ENCODE results near the gene P2RY4. TPM values are rescaled to one million over a fixed set of nuclear protein-coding genes. Genes with fewer than 3 reads are reported as not detected.

Gene P2RY4
- total RNA-seq, 4 donors from 2014 or later: 0.28 to 0.79 TPM; not detected in 2

- TF ChIP-seq CTCF (IDR thresholded peaks at IDR 0.05): no peak
- DNase-seq (ENCODE audit: low spot score) (no peak), ATAC-seq (ENCODE audit: low FRiP score) (no peak)
Measured at GRCh38 chrX:70257423-70258288, 2.3 kb downstream of the P2RY4 start.

- ATAC-seq (ENCODE audit: low FRiP score) (no peak), DNase-seq (ENCODE audit: low spot score) (no peak)
- no peak for TF ChIP-seq CTCF (IDR thresholded peaks at IDR 0.05)
Measured at GRCh38 chrX:70255452-70255851, 4.6 kb downstream of the P2RY4 start.

DNA sequence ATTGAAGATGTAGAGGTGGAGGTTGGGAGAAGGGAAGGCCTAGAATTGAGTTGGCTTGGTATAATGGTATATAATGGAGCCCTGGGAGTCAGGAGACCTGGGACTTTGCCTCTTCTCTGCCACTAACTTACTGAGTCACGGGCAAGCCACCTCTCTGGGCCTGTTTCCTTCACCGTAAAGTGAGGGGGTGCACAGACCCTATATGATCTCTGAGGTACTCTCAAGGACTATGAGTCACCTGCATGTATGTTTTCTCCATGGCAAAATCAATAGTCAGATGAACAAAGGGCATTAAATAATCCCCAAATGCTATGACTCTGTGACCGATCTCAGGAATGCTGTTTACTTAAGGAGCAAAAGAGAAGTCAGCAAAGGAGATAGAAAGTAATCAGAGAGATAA lies 5.1 kb downstream of the P2RY4 start:
- ATAC-seq (ENCODE audit: low FRiP score) (no peak), DNase-seq (ENCODE audit: low spot score) (no peak)
- TF ChIP-seq CTCF (IDR thresholded peaks at IDR 0.05): no peak

- DNase-seq (ENCODE audit: low spot score) (no peak), ATAC-seq (ENCODE audit: low FRiP score) (no peak)
- TF ChIP-seq CTCF (IDR thresholded peaks at IDR 0.05): no peak
Measured at GRCh38 chrX:70254063-70254400, 6.0 kb downstream of the P2RY4 start.

DNA sequence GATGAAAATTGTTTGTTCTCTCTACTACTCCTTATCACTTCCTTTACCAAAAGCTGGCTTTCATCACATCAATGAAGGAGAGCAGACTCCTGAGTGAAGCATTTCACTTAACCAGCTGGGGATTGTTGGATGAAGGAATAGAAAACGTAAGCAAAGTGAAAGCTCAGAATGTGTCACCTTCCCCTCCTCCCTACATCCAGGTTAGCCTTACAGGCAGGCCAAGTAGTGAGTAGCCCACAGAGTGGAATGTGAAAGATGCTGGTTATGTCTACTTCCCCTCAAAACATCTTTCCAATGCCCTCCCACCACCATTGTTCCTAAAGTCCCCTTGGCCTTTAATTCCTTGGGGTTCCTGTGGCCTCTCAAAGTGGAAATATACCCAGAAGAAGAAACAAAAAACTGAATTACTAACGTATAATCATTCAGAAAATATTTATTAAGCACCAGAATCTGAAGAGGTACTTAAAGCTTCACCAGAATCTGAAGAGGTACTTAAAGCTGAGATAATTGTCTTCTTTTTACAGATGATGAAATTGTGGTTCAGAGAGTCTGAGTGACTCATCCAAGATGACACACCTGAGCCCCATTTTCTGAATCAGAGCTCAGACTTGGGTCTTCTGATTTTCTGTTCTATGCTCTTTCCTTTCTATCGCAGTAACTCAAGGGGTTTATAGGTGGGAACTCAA lies 6.5 kb downstream of the P2RY4 start:
- no peak for TF ChIP-seq CTCF (IDR thresholded peaks at IDR 0.05)
- no peak for ATAC-seq (ENCODE audit: low FRiP score)

GRCh38 chrX:70252491-70252890 lies 7.5 kb downstream of the P2RY4 start:
- ATAC-seq (ENCODE audit: low FRiP score) (no peak), DNase-seq (ENCODE audit: low spot score) (no peak)
- TF ChIP-seq CTCF (IDR thresholded peaks at IDR 0.05): no peak

More for the DNA sequence above, 6.5 kb downstream of the P2RY4 start:
- DNase-seq (ENCODE audit: low spot score): no peak

GRCh38 chrX:70247252-70247651 lies 12.8 kb downstream of the P2RY4 start:
- DNase-seq (ENCODE audit: low spot score) (no peak), ATAC-seq (ENCODE audit: low FRiP score) (no peak)
- TF ChIP-seq CTCF (IDR thresholded peaks at IDR 0.05): no peak

Measured in omental fat pad (tissue), 4 donors.